GM18907 (cell line): ENCODE data around the gene STAT3.
"Not testable (repeated sequence)": the region's sequence is repeated elsewhere in the genome, so short reads cannot be mapped to it uniquely, and the experiment has no call there.

Experiments used
- ATAC-seq: cut with Tn5 transposase; IDR thresholded peaks from one replicate; pipeline ENCODE4 v1.9.1; 2021; ENCODE audit warnings: mild to moderate bottlenecking, moderate library complexity; ENCODE audit not compliant: unreplicated experiment

STAT3 gene

DNA sequence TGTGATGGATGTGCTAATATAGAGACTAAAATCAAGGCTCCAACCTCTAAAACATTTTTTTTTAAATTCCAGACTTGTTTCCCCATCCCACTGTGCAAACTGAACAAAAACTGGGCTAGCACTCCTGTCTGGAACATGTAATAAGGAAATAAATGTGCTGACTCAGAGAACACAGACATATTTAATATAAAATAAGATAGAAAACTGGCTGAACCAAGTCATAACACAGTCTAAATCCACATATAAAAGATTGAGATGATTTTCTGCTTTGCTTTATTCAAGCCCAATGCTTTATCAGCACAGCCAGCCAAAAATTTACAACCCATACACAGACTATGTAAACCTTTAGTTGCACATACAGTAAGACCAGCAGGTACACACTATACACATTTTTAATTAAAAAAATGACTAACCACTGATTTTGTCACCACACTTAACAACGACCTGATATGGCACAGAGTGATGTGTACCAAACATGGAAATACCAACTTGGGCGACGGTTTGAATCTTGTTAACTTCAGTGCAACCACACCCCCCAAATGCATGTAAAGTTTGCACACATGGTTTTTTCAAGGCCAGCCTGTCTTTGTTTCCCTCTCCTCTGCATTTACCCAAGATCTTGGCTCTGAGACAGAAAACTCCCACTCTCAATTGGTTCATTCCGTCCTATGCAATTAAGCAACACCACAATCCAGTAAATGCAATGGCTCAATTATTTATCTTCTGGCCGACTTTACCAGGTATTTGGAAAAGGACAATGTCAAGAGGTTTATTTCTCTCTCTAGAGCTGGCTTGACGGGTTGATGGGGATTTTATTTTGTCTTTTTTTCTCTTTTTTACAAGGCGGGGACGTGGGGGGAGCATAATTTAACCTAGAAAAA is 1.2 kb downstream of the STAT3 start:
- no peak for ATAC-seq

DNA sequence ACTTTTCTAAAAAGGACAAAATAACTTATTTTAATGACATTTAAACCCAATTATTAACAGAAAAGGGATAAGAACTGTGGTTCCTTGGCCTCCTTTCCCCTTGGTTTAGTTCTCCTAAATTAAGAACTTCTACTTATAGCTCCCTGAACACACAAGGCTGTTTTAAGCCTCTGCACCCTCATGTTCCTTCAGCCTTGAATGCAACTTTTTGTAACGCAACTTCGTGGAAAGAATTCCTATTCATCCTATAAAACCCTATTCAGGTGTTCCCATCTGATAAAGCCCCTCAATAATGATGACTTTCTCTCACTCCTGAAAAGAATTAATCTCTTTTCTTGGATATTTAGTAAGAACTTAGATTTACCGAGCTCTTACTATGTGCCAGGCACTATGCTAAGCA is 6.3 kb downstream of the STAT3 start:
- no peak for ATAC-seq

DNA sequence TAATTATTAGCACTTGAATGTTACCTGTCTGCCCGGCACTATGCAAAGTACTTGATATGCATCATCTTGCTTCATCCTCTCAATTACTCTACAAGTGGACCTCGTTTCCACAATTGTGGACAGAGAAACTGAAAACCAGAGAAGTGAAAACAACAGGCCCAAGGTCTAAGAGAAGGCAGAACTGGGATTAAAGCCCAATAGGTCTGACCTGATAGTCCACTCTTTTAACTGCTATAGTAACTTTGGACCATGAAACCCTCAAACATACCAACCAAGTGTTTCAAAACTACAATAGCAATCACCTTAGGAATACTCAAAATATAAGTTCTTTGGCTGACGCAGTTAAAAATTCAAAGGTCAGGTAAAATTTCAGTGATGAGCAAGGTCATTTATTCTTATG is 7.3 kb downstream of the STAT3 start:
- ATAC-seq: no peak

DNA sequence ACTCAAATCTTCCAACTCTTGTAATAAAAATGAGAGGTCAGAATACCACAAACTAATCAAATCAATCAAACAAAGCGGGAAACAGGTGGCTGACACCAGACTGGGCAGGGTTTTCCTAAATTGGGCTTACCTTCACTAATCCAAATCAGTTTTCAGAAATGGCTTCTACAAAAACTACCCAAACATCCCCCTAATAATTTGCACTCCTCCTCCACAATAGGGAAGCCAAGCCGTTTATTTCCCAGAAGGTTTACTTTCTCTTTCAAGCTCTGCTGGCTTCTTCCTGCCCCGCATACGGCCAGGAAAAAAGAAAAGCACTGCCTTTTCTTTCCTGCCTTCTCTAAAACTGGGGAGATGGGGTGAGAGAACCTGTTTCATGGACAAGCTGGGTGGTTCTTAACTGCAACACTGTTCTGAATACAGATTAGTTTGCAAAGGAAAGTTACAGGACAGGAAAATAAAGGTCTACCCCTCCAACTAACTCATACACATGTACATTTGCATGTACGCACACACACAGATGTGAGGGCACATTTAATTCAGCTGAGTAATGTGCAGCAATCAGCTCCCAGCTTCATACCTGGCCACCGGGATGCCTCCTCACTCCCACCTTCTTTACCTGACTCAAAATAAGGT is 9.2 kb downstream of the STAT3 start:
- ATAC-seq: no peak

DNA sequence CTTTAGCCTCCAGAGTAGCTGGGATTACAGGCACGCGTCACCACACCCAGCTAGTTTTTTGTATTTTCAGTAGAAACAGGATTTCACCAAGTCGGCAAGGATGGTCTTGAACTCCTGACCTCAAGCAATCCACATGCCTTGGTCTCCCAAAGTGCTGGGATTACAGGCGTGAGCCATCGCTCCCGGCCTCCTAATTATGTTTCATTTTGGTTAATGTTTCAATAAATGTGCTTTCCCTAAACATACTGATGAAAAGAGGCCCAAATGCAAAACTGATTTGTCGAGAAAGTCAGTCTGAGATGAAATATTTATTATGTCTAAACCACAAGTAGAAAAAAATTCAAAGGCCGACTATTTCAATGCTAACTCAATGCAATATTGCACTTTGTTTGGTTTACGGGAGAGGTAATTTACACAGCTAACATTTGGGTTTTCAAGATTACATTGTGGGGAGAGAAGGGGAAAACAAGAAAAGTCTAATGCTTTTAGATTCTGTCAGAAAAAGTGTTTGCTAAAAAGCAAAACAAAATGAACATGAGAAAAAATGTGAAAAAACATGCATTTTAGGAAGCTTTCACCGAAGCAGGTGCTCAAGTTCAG is 9.8 kb downstream of the STAT3 start:
- no peak for ATAC-seq

DNA sequence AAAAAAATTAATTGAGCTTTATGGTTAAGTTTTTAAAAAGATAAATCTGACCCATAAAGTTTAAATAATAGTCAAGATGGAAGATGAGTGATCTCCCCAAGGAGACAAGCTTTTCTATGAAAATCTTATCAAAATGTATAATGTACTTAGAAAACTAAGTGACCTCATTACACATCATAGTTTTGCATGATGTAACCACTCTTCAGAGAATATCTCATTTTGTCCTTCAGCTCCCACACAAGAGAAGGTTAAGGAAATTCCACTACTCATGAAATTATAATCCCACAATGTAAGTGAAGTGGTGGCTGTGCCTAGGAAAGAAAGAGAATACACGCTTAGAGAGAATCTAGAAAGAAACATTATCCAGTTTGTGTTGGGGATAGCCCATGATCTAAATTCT is 14.3 kb downstream of the STAT3 start:
- ATAC-seq: no peak

DNA sequence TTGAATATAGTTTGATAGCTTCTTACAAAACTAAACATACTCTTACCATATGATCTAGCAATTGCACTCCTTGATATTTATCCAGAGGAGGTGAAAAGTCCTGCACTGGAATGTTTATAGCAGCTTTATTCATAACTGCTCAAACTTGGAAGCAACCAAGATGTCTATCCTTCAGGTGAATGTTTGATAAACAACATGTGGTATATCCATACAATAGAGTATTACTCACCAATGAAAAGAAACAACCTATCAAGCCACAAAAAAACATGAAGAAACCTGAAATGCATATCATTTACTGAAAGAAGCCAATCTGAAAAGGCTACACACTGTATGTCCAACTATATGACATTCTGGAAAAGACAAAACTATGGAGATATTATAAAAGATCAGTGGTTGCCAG is 16.1 kb downstream of the STAT3 start:
- no peak for ATAC-seq

DNA sequence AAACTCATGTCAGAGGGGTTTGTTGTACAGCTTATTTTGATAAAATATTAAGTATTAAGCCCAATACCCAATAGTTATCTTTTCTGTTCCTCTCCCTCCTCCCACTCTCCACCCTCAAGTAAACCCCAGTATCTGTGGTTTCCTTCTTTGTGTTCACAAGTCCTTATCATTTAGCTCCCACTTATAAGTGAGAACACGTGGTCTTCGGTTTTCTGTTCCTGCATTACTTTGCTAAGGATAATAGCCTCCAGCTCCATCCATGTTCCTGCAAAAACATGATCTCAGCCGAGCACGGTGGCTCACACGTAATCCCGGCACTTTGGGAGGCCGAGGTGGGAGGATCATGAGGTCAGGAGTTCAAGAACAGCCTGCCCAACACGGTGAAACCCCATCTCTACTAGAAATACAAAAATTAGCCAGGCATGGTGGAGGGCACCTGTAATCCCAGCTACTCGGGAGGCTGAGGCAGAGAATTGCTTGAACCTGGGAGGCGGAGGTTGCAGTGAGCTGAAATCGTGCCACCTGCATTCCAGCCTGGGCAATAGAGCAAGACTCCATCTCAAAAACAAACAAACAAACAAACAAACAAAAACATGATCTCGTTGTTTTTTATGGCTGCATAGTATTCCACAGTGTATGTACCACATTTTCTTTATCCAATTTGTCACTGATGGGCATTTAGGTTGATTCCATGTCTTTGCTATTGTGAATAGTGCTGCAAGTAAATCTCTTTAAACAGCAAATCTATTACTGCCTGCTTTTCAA is 19.3 kb downstream of the STAT3 start:
- ATAC-seq: not testable (repeated sequence)

DNA sequence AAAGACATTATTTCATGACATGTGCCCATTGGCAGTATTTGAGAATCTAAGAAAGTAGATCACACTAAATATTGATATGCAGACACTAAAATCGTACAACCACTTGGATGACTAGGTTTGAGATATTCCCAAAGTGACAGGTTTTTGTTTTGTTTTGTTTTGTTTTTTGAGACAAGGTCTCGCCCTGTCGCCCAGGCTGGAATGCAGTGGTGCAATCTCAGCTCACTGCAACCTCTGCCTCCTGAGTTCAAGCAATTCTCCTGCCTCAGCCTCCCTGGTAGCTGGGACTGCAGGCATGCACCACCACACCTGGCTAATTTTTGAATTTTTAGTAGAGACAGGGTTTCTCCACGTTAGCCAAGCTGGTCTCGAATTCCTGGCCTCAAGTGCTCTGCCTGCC is 19.9 kb downstream of the STAT3 start:
- not testable (repeated sequence) for ATAC-seq

DNA sequence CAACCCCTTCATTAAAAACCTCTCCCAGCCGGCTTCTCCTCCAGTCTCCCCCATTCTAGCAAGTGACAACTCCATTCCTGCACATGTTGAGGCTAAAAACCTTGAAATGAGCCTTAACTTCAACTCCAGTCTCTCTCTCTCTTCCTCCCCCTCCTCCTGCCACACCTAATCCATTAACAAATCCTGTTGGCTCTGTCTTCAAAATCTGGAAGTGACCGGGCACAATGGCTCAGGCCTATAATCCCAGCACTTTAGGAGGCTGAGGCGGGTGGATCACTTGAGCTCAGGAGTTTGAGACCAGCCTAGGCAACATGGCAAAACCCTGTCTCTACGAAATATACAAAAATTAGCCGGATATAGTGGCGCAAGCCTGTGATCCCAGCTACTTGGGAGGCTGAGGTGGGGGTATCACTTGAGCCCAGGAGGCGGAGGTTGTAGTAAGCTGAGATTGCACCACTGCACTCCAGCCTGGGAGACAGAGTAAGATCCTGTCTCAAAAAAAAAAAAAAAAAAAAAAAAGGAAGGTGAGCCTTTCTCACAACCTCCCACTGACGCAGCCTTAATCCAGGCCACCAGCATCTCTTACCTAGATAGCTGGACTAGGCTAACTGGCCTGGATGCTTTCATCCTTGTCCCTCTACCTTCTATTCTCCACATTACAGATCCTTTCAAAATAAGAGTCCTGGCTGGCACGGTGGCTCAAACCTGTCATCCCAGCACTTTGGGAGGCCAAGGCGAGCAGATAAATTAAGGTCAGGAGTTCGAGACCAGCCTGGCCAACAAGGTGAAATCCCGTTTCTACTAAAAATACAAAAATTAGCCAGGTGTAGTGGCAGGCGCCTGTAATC is 21.8 kb downstream of the STAT3 start:
- ATAC-seq: not testable (repeated sequence)

DNA sequence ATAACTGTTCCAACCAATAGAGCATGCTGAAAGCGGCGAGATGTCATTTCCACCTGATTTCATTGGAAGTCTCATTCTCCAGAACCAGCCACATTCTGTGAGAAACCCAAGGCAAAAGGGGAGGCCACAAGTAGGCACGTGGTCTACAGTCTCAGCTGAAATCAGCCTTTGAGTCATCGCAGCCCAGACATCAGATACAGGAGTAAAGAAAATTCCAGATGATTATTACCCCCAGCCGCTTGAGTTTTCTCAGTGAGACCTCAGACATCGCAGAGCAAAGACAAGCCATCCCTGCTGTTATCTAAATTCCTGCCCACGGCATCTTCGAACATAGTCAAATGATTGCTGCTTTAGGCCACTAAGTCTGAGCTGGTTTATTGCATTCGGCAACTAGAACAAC is 23.1 kb downstream of the STAT3 start:
- ATAC-seq: no peak

DNA sequence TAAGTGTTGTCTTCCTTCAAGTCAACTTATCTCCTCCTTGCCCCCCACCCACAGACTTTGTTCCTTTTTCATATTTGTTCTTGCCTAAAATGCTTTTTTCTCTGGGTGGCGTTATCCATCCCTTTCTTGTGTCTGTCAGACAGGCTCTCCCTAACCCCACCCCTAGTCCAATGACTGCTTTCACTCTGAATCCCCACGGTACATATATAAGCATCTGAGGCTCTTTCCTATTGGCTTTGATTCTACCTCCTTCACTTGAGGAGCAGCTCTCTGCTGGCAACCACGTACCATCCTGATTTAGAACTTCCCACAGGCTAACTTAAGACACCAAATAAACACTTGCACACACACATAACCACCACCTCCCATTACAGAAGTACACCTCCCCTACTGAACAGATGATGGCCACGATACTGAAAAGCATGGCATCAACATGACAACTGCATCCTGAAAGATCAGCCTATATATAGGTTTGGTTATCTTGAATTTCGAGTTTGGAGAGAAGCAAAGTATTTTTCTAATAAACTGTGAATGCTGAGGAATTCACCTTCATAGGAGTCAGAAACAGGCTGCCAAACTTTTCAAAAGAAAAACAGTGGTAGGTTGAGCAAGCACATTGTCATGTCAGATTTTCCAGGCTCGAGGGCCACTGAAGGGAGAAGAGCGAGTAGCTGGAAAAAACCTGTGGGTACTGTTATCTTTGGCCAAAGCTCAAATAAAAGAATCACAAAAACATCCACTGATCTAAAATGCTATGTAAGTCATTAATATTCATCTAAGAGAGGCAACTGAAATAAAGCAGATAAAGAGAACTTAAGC is 24.3 kb downstream of the STAT3 start:
- no peak for ATAC-seq

DNA sequence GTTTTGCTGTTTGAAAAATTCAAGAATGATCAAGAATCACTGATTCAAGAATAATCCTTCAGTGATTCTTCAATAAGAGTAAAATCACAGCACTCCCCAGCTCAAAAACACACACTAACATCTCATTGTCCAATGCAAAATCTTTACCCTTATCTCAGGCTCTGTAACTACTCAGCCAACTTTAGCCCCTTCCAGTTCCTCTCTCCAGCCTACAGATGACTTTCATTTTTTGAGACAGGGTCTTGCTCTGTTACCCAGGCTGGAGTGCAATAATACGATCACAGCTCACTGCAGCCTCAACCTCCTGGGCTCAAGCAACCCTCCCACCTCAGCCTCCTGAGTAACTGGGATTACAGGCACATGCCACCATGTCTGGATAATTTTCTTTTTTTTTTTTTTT is 25.0 kb downstream of the STAT3 start:
- no peak for ATAC-seq

DNA sequence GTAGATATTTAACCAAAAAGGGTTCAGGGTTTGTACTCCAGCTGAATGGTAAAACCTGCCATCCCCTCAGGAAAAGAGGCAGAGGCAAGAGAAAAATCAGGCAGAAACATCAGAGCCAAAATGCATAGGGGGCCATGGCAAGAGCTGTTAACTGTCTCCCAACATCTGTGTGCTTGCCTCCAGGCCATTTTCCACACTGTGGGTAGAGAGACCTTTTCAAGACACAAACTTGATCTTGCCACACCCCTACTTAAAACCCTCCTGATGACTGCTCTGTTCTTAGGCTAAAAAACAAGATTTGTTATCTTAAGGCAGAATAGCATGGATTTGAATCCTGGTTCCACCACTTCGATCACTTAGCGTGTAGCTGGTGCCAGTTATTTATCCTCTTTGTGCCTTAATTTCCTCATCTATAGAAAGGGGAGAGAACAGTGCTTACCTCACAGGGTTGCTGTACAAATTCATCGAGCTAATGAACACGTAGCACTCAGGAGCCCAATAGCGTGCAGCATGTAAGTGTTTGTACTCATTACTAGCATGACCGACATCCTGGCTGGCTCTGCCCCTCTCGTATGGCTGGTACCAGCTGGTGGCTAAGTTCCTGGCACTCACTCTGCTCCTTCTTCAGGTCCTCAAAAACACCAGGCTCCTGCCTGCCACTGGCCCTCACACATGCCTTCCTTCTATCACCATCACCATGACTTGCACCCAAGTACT is 25.8 kb downstream of the STAT3 start:
- no peak for ATAC-seq

DNA sequence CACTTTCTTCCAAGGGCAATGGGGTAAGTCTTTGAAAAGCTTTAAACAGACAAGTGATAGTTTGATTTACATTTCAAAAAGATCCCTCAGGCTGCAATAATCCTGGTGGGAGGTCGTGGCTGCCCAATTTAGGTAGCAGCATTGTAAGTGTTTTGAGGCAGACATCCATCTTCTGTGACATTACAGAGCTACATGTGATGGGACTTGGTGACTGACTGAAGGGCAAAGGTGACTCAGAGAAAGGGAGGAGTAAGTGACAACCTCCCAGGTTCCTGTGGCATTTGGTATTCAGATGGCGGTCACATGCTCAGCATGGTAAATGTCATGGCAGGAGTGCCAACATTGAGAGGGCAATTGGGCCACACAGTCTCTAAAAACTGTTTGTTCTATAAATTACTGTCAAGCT is 26.5 kb downstream of the STAT3 start:
- ATAC-seq: no peak

DNA sequence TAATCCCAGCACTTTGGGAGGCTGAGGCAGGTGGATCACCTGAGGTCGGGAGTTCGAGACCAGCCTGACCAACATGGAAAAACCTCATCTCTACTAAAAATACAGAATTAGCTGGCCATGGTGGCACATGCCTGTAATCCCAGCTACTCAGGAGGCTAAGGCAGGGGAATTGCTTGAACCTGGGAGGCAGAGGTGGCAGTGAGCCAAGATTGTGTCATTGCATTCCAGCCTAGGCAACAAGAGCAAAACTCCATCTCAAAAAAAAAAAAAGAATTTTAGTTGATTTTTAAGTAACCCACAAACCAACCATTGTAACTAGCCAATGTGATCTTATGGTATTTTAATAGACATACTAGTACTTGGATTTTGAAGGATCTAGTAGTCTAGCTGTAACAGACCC is 27.9 kb downstream of the STAT3 start:
- ATAC-seq: not testable (repeated sequence)

DNA sequence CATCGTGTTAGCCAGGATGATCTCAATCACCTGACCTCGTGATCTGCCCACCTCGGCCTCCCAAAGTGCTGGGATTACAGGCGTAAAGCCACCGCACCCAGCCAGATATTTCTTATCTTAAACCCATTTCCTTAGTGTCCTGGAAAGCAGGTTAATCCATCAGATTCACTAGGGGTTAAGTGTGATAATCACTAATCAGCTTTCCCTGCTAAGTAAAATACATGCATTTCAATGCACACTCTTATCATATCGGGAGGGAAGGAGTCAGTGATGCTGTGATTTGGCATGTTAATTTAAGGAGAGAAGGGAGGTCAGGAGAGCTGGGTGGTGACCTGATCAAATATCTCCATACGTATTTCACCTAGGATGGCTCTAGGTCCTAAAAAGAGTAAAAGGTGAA is 29.1 kb downstream of the STAT3 start:
- ATAC-seq: no peak

DNA sequence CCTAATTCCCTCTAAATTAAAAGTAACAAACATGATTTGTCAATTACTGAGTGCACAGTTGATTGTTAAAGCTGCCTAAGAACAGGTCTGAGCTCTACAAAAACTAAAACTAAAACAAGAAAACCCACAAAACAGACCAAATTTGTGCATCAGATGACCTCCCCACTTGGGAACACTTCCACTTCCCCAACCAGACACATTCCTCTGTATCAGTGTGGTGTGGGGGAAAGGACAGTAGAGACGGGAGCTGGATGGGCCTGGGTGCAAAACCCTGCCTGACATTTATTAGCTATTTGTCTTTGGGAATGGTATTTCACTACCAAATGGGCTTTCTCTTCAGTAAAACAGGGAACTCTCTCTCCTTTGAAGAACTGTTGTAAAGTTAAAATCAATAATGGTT is 29.8 kb downstream of the STAT3 start:
- no peak for ATAC-seq
